ENCODE results near the gene CECR2.
"Not testable (repeated sequence)": the region's sequence is repeated elsewhere in the genome, so short reads cannot be mapped to it uniquely, and the experiment has no call there.

Gene CECR2

DNA sequence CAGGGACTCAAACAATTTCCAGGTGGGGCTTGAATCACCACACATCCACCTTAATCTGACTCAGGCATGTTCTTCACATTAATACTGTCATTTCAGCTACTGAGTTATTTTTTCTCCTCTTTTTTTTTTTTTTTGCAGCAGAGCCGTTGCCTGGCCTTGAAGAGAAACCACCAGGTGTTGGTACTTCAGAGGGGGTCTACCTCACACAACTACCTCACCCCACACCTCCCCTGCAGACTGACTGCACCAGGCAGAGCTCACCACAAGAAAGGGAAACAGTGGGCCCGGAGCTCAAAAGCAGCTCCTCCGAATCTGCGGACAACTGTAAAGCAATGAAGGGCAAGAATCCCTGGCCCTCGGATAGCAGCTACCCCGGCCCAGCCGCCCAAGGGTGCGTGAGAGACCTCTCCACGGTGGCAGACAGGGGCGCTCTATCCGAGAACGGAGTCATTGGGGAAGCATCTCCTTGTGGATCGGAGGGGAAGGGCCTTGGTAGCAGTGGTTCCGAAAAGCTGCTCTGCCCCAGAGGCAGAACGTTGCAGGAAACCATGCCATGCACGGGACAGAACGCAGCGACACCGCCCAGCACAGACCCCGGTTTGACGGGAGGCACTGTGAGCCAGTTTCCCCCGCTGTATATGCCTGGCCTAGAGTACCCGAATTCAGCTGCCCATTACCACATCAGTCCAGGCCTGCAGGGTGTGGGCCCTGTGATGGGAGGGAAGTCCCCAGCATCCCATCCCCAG is 178.9 kb downstream of the CECR2 start:
- no peak for DNase-seq
- intact Hi-C loops (cut with DNase I), result no loop called here

DNA sequence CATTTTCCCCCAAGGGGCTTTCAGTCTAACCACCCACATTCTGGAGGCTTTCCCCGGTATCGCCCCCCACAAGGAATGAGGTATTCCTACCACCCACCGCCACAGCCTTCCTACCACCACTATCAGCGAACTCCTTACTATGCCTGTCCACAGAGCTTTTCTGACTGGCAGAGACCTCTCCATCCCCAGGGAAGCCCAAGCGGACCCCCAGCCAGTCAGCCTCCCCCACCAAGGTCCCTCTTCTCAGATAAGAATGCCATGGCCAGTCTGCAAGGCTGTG is 179.4 kb downstream of the CECR2 start:
- intact Hi-C loops (cut with DNase I), result no loop called here
- no peak for DNase-seq

DNA sequence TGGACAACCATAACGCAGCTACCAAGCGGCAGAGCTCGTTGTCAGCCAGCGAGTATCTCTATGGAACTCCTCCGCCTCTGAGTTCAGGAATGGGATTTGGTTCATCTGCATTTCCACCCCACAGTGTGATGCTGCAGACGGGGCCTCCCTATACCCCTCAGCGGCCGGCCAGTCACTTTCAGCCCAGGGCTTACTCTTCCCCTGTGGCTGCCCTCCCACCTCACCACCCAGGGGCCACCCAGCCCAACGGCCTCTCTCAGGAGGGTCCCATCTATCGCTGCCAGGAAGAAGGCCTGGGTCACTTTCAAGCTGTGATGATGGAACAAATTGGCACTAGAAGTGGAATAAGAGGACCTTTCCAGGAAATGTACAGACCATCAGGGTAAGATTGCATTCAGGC is 179.9 kb downstream of the CECR2 start:
- no peak for DNase-seq
- intact Hi-C loops (cut with DNase I), result no loop called here

DNA sequence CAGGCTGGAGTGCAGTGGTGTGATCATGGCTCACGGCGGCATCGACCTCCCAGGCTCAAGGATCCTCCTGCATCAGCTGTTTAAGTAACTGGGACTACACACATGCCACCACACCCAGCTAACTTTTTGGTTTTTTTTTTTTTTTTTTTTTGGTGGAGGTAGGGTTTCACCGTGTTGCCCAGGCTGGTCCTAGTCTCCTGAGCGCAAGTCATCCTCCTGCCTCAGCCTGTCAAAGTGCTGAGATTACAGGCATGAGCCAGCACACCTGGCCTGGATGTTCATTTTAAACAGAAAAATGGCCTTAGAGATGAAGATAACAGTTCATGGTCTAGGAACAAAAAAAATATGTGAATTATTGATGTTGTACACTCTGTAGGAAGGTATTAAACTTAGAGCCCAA is 180.4 kb downstream of the CECR2 start:
- DNase-seq, result peak in 1 of 42 donors; percentile 19
- intact Hi-C loops (cut with DNase I), result no loop called here

DNA sequence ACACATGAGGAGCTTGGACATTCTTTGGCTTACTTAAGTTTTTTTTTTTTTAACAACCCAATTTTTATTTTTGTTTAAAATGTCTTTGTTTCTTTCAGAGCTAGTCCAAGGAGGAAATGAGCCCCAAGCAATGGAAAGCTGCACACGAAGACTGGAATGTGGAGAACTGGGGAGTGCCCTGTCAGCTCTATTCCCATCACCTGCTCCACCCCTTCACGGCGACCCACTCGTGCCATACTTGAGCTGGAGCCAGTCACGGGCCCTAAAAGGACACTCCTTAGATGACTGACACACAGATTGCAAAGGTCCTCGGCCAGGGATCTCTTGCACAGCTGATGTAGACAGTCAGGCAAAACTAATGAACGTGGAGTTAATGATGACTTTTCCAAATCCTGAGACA is 183.5 kb downstream of the CECR2 start:
- intact Hi-C loops (cut with DNase I), result no loop called here
- DNase-seq, result peak in 2 of 42 donors; percentile 7 to 33

DNA sequence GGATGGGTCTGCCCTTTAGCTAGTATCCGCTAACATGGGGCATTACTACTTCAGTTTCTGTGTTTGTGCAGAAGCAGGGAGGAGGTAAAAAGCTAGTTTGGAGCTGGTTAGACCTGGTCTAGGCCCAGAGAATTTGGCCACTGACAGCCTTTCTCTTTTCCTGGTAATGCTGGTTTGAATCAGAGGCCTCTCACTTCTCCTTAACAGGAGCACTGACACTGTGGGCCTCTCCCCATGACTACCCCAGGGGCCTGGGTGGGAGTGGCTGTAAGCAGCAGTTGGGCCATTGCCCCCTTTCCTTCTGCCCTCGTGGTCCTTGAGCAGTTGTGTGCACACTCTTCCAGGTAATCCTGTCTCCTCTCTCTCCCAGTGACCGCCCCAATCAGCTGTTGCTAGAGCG is 185.6 kb downstream of the CECR2 start:
- intact Hi-C loops (cut with DNase I), result no loop called here
- DNase-seq, result peak in 1 of 42 donors; percentile 5

DNA sequence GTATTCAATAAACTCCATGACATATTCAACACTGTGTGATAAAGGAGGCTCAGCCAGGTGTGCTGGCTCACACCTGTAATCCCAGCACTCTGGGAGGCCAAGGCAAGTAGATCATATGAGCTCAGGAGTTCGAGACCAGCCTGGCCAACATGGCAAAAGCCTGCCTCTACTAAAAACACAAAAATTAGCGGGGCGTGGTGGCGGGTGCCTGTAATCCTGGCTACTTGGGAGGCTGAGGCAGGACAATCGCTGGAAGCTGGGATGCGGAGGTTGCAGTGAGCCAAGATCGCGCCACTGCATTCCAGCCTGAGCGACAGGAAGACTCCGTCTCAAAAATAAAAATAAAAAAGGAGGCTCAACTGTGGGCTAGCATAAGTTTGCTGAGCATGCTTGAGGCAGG is 189.9 kb downstream of the CECR2 start:
- peak in 3 of 42 donors; percentile 6 to 24 (median 10) for DNase-seq
- intact Hi-C loops (cut with DNase I), result no loop called here

DNA sequence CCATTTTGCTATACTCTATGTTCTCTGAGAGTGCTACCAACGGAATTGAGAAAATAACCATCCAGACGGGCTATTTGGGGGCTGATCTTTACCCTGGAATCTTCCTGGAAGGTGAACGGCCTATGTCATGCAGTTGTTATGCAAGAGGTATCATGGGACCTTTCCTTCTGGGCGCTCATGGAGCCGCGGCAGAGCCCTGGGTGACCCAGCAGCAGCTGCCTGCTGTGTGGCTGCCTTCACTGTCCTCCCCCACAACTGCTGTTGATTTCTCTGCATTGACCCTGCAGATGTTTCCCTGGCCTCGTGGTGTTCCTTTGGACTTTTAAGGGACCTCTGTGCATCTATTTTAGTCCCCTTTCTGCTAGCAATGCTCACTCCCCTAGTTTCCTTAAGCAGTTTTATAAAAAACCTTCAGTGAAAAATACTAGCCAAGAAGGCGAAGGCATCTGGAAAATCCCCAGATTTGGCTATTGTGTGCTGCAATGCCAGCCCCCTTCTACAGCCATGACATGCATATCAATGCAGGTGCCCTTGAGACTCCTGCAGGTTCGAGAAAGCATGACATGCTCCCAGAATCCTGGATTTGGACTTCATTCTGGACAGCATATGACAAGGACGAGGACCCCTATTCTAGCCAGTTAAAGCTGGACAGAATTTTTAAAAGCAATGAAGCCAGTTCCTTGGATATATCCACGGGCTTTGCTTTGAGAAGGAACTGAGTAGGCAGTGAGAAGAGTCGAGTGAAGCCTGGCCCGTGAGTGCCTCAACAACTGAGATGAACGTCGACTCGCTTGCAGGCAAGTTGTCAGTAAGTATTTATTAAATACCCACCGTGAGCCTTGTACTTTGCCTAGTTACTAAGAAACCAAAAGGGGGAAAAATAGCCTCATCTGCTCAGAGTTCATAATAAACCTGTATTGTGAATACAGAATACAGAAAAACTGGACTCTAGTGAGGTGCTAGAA is 193.9 kb downstream of the CECR2 start, which contains the start of gene SLC25A18:
Gene SLC25A18, plus strand, starts transcription at position 593 of the 965 bp plus-strand sequence. CDS start 16,447 bp downstream, outside the sequence.
- peak in 32 of 42 donors; percentile 29 to 86 (median 52) for DNase-seq
- intact Hi-C loops (cut with DNase I), result loop anchor here (2.0 kb wide), 1 partner anchor 76 kb away; the partner anchor contains the start of gene BCL2L13

DNA sequence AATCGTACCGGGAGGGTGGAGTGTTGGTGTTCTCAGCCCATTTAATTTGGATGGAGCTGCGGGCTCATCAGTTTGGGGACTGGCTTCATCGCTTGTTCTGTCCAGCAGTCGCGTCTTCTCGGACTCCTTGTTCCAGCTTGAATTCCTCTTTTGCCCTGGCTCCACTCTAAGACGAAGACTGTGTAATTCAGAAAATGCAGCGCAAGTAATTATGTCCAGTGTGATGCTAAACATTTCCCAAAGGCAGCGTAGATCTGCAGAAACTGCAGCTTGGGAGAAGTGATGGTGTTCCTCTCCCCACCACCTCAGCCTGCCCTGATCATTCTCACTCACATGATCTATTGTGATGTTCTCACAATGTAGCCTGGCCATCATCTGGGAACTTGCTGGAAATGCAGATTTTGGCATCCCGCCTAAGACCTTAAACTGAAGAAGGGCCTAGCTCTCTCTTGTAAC is 194.7 kb downstream of the CECR2 start:
- DNase-seq, result peak in 22 of 42 donors; percentile 19 to 85 (median 52)
- intact Hi-C loops (cut with DNase I), result loop anchor here (2.0 kb wide), 1 partner anchor 75 kb away; the partner anchor contains the start of gene BCL2L13

DNA sequence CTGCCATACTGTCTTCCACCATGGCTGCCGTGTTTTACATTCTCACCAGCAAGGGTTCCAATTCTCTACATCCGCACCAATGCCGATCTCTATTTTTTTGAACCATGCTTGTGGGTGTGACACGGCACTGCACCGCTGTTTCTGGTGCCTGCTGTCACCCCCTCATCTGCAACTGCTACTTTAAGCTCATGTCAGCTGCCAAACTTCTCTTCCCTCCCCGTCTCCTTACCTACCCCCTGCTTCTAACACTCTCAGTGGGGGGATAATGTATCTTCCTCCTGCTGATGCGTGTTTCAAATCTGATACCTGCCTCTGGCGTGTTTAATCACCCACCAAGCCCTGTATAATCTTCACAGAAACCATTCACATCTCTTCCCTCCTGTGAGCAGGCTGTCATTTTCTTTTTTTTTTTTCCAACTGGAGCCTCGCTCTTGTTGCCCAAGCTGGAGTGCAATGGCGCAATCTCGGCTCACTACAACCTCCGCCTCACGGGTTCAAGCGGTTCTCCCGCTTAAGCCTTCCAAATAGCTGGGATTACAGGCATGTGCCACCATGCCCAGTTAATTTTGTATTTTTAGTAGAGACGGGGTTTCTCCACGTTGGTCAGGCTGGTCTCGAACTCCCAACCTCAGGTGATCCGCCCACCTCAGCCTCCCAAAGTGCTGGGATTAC is 196.9 kb downstream of the CECR2 start:
- intact Hi-C loops (cut with DNase I), result not testable (repeated sequence)
- DNase-seq, result peak in 16 of 42 donors; percentile 21 to 74 (median 52)

DNA sequence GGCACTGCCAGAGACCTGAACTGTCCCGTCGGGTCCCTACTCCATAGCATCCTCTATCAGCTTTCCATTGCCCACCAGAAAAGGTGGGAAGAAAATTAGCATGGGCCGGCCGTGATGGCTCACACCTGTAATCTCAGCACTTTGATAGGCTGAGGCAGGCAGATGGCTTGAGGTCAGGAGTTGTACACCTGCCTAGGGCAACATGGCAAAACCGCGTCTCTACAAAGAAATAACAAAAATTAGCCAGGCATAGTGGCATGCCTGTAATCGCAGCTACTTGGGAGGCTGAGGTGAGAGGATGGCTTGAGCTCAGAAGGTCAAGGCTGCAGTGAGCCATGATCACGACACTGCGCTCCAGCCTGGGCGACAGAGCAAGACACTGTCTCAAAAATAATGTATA is 197.5 kb downstream of the CECR2 start:
- intact Hi-C loops (cut with DNase I), result no loop called here
- peak in 1 of 42 donors; percentile 13 for DNase-seq

DNA sequence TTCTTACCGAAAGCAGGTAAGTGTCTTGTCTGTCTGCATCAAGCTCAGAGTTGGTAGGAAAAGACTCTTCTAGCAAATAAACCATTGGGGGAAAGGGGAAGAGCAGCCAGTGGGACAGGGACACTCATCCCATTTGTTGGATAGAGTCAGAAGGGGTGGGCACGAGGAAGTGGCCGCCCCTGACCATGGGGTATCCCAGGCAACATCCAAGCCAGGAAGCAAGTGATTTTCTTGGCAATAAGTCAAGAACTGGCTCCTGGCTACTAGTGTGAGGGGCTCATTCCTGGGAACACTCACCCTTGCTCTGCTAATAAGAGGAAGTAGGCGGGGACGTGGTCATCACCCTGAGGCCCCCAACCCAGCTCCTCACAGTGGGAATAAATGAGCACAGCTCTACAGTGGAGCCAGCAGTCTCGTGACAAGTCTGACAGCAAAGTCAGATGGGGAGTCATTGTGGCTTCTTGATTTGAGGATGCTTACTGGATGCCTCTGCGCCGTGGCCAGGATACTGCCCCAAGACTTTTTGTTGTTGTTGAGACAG is 200.8 kb downstream of the CECR2 start:
- intact Hi-C loops (cut with DNase I), result no loop called here
- DNase-seq, result peak in 10 of 42 donors; percentile 22 to 67 (median 41)

DNA sequence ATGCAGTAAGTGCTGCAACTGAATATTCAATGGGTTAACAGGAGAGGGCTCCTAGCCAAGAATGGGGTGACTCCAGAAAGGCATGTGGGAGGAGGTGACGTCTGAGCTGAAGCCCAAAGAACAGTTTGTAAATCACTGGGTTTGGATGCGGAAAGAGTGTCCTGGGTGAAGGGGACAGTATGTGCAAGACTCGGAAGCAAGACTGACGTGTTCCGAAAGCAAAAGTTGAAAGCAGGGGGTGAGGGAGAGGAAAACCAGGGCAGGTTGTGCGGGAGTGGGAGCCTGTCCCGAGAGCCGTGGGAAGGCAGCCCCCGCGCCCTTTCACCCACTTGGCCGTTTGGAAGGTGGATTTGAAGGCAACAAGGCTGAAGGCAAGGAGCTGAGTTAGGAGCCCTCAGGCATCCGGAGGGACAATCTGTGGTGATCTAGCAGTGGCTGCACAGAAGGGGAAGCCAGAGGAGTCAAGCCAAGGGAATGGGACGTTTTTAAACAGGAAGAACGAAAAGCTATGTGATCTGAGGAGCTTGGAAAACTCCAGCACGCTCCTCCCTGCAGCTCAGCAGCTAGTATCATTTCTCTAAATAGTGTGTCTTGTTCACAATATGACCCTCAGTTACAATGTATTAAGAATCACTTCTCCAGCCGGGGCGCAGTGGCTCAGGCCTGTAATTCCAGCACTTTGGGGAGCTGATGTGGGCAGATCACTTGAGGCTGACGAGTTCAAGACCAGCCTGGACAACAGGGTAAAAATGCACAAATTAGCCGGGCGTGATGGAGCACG is 201.8 kb downstream of the CECR2 start:
- DNase-seq, result peak; percentile 21 to 89 (median 71)
- intact Hi-C loops (cut with DNase I), result no loop called here

DNA sequence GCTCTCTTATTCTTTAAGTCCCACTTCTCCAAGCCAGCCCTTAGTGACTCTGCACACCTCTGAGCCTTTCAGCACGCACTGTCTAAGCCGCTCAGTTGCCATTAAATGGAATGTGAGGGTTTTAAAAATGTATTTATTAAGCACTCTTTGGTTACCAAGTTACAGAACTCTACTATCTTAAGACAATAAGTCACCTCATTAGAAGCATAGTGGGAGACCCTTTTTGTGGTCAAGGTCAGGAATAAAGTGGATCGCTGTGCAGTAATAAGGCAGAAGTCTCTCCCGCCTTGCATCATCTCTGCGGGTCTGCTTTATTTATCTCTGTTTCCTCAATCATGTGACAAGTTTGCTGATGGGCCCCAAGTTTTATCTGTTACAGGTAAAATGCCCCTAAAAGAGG is 205.9 kb downstream of the CECR2 start:
- intact Hi-C loops (cut with DNase I), result no loop called here
- DNase-seq, result no peak

DNA sequence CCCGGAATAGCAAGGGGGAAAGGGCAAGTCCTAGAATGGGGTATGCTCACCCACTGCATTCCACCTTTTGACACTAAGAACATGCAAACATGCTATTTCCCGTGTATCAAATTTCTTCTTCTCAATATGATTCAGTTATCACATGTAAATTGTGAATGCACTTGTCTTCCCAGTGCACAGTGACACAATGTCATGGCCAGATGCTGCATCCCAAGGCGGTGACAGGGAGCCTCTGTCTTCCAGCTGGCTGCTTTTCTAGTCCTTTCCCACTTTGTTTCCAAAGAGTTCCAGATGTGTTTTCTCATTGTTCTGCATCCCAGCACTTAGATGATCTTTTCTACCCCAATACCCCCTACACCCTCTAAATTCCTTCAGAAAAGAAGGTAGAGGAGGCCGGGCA is 206.4 kb downstream of the CECR2 start:
- peak in 17 of 42 donors; percentile 34 to 79 (median 56) for DNase-seq
- intact Hi-C loops (cut with DNase I), result no loop called here

DNA sequence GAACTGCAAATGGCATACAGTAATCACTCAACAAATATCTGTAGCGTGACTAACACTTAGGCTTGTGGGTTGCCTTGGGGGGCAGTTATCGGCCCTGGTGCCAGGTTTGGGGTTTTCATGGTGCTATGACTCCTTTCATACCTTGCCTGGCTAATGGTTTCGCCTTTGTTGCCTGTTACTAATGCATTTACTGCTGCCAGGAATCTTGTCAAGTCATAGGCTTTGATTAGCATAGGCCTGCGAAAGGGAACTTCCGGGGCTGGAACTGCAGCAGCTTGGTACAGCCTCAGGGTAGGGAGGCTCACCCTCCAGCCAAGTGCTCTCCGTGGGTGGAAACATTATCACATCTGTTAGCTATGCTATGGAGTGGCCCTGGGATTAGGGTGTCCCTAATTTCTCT is 207.2 kb downstream of the CECR2 start:
- intact Hi-C loops (cut with DNase I), result no loop called here
- DNase-seq, result peak in 4 of 42 donors; percentile 38 to 70 (median 56)

DNA sequence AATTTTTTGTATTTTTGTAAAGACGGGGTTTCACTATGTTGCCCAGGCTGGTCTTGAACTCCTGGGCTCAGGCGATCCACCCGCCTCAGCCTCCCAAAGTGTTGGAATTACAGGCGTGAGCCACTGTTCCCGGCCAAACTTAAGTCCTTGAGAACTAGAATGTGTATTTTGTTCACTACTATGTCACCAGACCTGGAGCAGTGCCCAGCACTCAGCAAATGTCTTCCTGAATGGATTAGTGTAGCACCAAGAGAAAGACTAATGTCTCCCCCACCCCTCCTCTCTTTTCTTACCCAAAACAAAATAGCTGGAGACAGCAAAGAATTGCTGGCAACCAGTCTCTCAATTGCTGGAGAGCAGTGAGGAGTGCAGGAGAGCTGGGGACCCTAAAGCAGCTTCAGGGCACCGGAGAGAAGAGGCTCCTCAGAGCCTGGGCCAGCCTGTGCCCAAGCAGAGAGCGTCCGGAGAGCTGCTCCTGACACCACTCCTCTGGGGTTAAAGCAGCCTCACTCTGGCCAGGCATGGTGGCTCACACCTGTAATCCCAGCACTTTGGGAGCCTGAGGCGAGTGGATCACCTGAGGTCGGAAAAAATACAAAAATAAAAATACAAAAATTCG is 209.0 kb downstream of the CECR2 start:
- intact Hi-C loops (cut with DNase I), result no loop called here
- DNase-seq, result peak in 40 of 42 donors; percentile 24 to 88 (median 74)

DNA sequence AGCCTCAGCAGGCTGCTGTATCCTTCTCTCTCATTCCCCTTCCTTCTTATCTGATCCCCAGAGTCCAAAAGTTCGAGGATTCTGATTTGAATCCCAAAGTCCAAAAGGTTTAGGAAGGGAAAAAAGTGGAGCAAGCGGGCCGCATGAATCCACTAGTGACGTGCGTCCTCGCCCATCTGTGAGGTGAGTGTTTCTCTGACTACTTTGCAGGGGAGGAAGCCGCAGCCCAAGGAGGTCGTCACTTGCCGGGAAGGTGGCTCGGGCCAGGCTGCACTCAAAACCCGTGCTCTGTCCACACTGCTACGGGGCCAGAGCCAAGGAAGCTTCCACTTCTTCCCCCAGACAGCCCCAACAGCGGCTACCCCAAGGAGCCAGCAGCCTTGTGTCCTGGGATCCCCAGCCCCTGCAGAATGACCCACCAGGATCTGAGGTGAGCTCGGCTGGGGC is 210.3 kb downstream of the CECR2 start:
- intact Hi-C loops (cut with DNase I), result no loop called here
- DNase-seq, result no peak
